Esophagus squamous epithelium (tissue), 5 donors: ENCODE measurements around the gene UBE2F. TPM values are rescaled to one million over a fixed set of nuclear protein-coding genes. Genes with fewer than 3 reads are reported as not detected.
A peak's percentile ranks its signal among the peaks of the same experiment; 100 is the strongest.

Source experiments
- DNase-seq: peaks from one replicate; lab custom pipeline; 2025; lab: John Stamatoyannopoulos, UW
- H3K27ac ChIP-seq, 4 donors: fragments of 200-600 bp; sonication (generic); one replicate each; pipeline ENCODE4 v1.5.1; 2016 to 2019; ENCODE audit warnings: mild to moderate bottlenecking in 1 of 4
- H3K27me3 ChIP-seq, 4 donors: fragments of 200-600 bp; sonication (generic); 1 replicate in 3 of 4; 2 replicates in 1 of 4; pipeline versions ENCODE4 v1.5.1 to v1.6.0; 2017 to 2021; ENCODE audit warnings: antibody characterized with exemption in 1 of 4
- H3K36me3 ChIP-seq, 3 donors: fragments of 200-600 bp; sonication (generic); one replicate each; pipeline ENCODE4 v1.5.1; 2016 to 2019
- H3K4me1 ChIP-seq, 3 donors: fragments of 200-600 bp; sonication (generic); one replicate each; pipeline ENCODE4 v1.5.1; 2017 to 2019
- H3K4me3 ChIP-seq, 4 donors: fragments of 200-600 bp; sonication (generic); 1 replicate in 3 of 4; 2 replicates in 1 of 4; pipeline ENCODE4 v1.5.1; 2016 to 2019; ENCODE audit warnings: mild to moderate bottlenecking in 2 of 4, moderate library complexity in 1 of 4
- H3K9me3 ChIP-seq, 3 donors: fragments of 200-600 bp; sonication (generic); one replicate each; pipeline ENCODE4 v1.5.1; 2016 to 2019
- CTCF ChIP-seq, 6 experiments: fragments of 450-650 bp in 4 of 6; fragments of 200-600 bp in 2 of 6; sonication (generic) in 2 of 6; IDR thresholded peaks; one replicate each; pipeline ENCODE4 v1.5.1; 2016 to 2019; ENCODE audit warnings: antibody characterized with exemption in 6 of 6, mild to moderate bottlenecking in 4 of 6, moderate library complexity in 4 of 6
- POLR2A ChIP-seq, 4 donors: fragments of 450-650 bp; IDR thresholded peaks; one replicate each; pipeline ENCODE4 v1.6.1; 2017; ENCODE audit warnings: antibody characterized with exemption in 4 of 4, mild to moderate bottlenecking in 4 of 4, moderate library complexity in 3 of 4
- WGBS, 2 donors: methylation state at CpG; one replicate each; pipeline ENCODE4 v1.1.5; 2018; 5-methylcytosine and 5-hydroxymethylcytosine counted together
- intact Hi-C: fragments of 100-400 bp; cut with DNase I; formaldehyde crosslinking; loops from one replicate; pipeline ENCODE4 v1.15.0; 2022
- total RNA-seq, 4 donors: library from RNA; depleted of rRNA; stranded (reverse); fragments of >200 nt; gene quantifications; one replicate each; pipeline ENCODE4 v1.1.0, GENCODE V29; 2016
- donor health status: DM: yes; HTN: yes; CAD: no.

UBE2F gene
- total RNA-seq, 4 donors from 2014 or later: 54.9 to 84.7 (median 64.8) TPM

GRCh38 chr2:238059505-238059904, 92.7 kb downstream of the UBE2F start:
- Histone ChIP-seq H3K4me3 (peak overlapping the region in 2 of 4 donors; percentile 83 to 87), H3K36me3 (peaks cover 0 to 6% (median 0%) of the 10 kb centered on the region in 3 donors), H3K27me3 (peaks cover 0 to 6% (median 0%) of the 10 kb centered on the region in 4 donors), H3K4me1 (peaks cover 0 to 24% (median 12%) of the 10 kb centered on the region in 3 donors), H3K27ac (no peak overlapping the region), H3K9me3 (no peaks in the 10 kb centered on the region)
- WGBS, 2 donors: 59 to 62% methylated on average over 3 of the region's 3 CpGs
- intact Hi-C loops: no loop called here
- DNase-seq: no peak
- TF ChIP-seq POLR2A (IDR thresholded peaks at IDR 0.05): no peak
- TF ChIP-seq CTCF (IDR thresholded peaks at IDR 0.05): no peak

GRCh38 chr2:238060096-238060541, 93.3 kb downstream of the UBE2F start:
- H3K36me3 ChIP-seq: peaks cover 0 to 7% (median 0%) of the 10 kb centered on the region in 3 donors
- intact Hi-C loops: no loop called here
- TF ChIP-seq CTCF (IDR thresholded peaks at IDR 0.05) (no peak), POLR2A (IDR thresholded peaks at IDR 0.05) (no peak)
- H3K9me3 ChIP-seq: no peaks in the 10 kb centered on the region
- peak overlapping the region; percentile 89 to 93 (median 91) for H3K27ac ChIP-seq
- peaks cover 0 to 24% (median 12%) of the 10 kb centered on the region in 3 donors for H3K4me1 ChIP-seq
- WGBS, 2 donors: 1 to 2% methylated on average over 7 to 17 of the region's 18 CpGs
- peak overlapping the region; percentile 83 to 87 (median 86) for H3K4me3 ChIP-seq
- H3K27me3 ChIP-seq: peaks cover 0 to under 1% (median 0%) of the 10 kb centered on the region in 4 donors
- DNase-seq: no peak

GRCh38 chr2:238060542-238061314, 93.9 kb downstream of the UBE2F start, which contains the start of gene SCLY:
SCLY (plus strand) TSS chr2:238061001; CDS start chr2:238061055, 54 bp downstream.
- Histone ChIP-seq H3K4me3 (peak within 1 kb of the TSS; percentile 83 to 87 (median 86)), H3K36me3 (peaks cover 0 to 12% (median 0%) of the 10 kb centered on the region in 3 donors), H3K27ac (peak within 1 kb of the TSS; percentile 89 to 93 (median 91)), H3K4me1 (peaks cover 0 to 24% (median 12%) of the 10 kb centered on the region in 3 donors), H3K9me3 (no peaks in the 10 kb centered on the region), H3K27me3 (no peaks in the 10 kb centered on the region)
- DNase-seq: peak; percentile 64
- intact Hi-C loops: no loop called here
- 0% methylated on average over 19 of the region's 98 CpGs; no CpG with 5 or more reads in 1 of the 2 donors for WGBS, 2 donors
- TF ChIP-seq POLR2A (IDR thresholded peaks at IDR 0.05) (peak in 3 of 4 donors; percentile 33 to 78 (median 67)), CTCF (IDR thresholded peaks at IDR 0.05) (peak in 2 of 6 experiments; percentile 3 to 15)

- intact Hi-C loops: no loop called here
- H3K27me3 ChIP-seq: no peaks in the 10 kb centered on the region
- DNase-seq: no peak
- TF ChIP-seq POLR2A (IDR thresholded peaks at IDR 0.05) (no peak), CTCF (IDR thresholded peaks at IDR 0.05) (peak in 1 of 6 experiments; percentile 21)
- H3K36me3 ChIP-seq: peaks cover 0 to 20% (median 0%) of the 10 kb centered on the region in 3 donors
- no peaks in the 10 kb centered on the region for H3K9me3 ChIP-seq
- peaks cover 0 to 24% (median 12%) of the 10 kb centered on the region in 3 donors for H3K4me1 ChIP-seq
- peak overlapping the region; percentile 85 to 93 (median 91) for H3K27ac ChIP-seq
- 1 to 7% methylated on average over 11 to 24 of the region's 29 CpGs for WGBS, 2 donors
- H3K4me3 ChIP-seq: peak overlapping the region; percentile 83 to 87 (median 86)
These were observed 94.7 kb downstream of the UBE2F start for GRCh38 chr2:238061315-238062202.
